Measurements from ENCODE around the gene PRKCH.

- TF ChIP-seq, protein P1, sequence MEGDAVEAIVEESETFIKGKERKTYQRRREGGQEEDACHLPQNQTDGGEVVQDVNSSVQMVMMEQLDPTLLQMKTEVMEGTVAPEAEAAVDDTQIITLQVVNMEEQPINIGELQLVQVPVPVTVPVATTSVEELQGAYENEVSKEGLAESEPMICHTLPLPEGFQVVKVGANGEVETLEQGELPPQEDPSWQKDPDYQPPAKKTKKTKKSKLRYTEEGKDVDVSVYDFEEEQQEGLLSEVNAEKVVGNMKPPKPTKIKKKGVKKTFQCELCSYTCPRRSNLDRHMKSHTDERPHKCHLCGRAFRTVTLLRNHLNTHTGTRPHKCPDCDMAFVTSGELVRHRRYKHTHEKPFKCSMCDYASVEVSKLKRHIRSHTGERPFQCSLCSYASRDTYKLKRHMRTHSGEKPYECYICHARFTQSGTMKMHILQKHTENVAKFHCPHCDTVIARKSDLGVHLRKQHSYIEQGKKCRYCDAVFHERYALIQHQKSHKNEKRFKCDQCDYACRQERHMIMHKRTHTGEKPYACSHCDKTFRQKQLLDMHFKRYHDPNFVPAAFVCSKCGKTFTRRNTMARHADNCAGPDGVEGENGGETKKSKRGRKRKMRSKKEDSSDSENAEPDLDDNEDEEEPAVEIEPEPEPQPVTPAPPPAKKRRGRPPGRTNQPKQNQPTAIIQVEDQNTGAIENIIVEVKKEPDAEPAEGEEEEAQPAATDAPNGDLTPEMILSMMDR (conservative IDR thresholded peaks at IDR 0.05; ENCODE audit: low read length), result no peak
- no peak for TF ChIP-seq EZH2phosphoT487 (IDR thresholded peaks at IDR 0.05; ENCODE audit: borderline replicate concordance)
Observed at GRCh38 chr14:61587081-61587713, 265.8 kb downstream of the PRKCH start.

Measured in Loucy (cell line).